Measurements from ENCODE around the gene MTERF2. TPM values are rescaled to one million over a fixed set of nuclear protein-coding genes. Genes with fewer than 3 reads are reported as not detected.

MTERF2 gene
- 4.5 and 6.2 TPM in 2 replicates for total RNA-seq

GRCh38 chr12:106986625-106987389 is at the start of gene MTERF2:
Gene MTERF2, minus strand, starts transcription at chr12:106987146. Its CDS starts 8,432 bp downstream, at chr12:106978714.

GRCh38 chr12:106955377-106956047 is 31.4 kb downstream of the MTERF2 start, which contains the start of gene TMEM263:
Gene TMEM263, plus strand, starts transcription at chr12:106955907. Its CDS starts 11,210 bp downstream, at chr12:106967117.

Other genes starting within 250 kb of the MTERF2 start
- 10.4 and 14.8 TPM in 2 replicates for gene RIC8B, start 212.5 kb downstream of the MTERF2 start, total RNA-seq
- gene TMEM263, start 31.2 kb downstream of the MTERF2 start, total RNA-seq: 160 and 165 TPM in 2 replicates
- gene CRY1, start 106.4 kb upstream of the MTERF2 start, total RNA-seq: 13.6 and 15.1 TPM in 2 replicates